Common myeloid progenitor, CD34-positive (primary cell): Measurements from ENCODE around the gene GPATCH8.
"Not testable (repeated sequence)": the region's sequence is repeated elsewhere in the genome, so short reads cannot be mapped to it uniquely, and the experiment has no call there.

Experiments used
- CTCF ChIA-PET: fragments of 350-600 bp; sonication (Branson Sonifier 250); formaldehyde crosslinking; loops from one replicate; lab custom pipeline; 2021; ENCODE audit warnings: antibody characterized with exemption; lab: Charles Lee
- POLR2A ChIA-PET: fragments of 350-600 bp; sonication (Branson Sonifier 250); formaldehyde crosslinking; loops from one replicate; lab custom pipeline; 2021; ENCODE audit warnings: antibody characterized with exemption; lab: Charles Lee
- DNase-seq, 3 donors: peaks; one replicate each; pipeline versions ENCODE4 v3.0.0 to v3.0.0-alpha.2; 2013
- H3K27ac ChIP-seq, 2 experiments: 1 replicate in 1 of 2; 2 replicates in 1 of 2; pipeline ENCODE4 v1.7.0; 2013; ENCODE audit warnings: inconsistent platforms in 2 of 2, low read length in 2 of 2, mild to moderate bottlenecking in 2 of 2, low read depth in 1 of 2, moderate library complexity in 1 of 2; ENCODE audit not compliant: severe bottlenecking in 2 of 2, insufficient read depth in 1 of 2, poor library complexity in 1 of 2
- H3K27me3 ChIP-seq, 5 experiments: replicated peaks in 2 of 5; 1 replicate in 3 of 5; 2 replicates in 2 of 5; pipeline versions ENCODE4 v1.6.1 to v1.7.0; 2013; ENCODE audit warnings: low read length in 4 of 5, mild to moderate bottlenecking in 2 of 5, moderate library complexity in 2 of 5, inconsistent platforms in 1 of 5; ENCODE audit not compliant: insufficient read depth in 5 of 5, control insufficient read depth in 4 of 5
- H3K36me3 ChIP-seq, 4 experiments: 1 replicate in 2 of 4; 2 replicates in 2 of 4; pipeline versions ENCODE4 v1.6.1 to v1.7.0; 2013; ENCODE audit warnings: low read length in 3 of 4, control low read depth in 1 of 4, mild to moderate bottlenecking in 1 of 4; ENCODE audit not compliant: control insufficient read depth in 4 of 4, insufficient read depth in 4 of 4
- H3K4me1 ChIP-seq, 4 experiments: 1 replicate in 3 of 4; 2 replicates in 1 of 4; pipeline versions ENCODE4 v1.6.1 to v1.7.1; 2013; ENCODE audit warnings: low read length in 3 of 4, mild to moderate bottlenecking in 3 of 4, control low read depth in 1 of 4, inconsistent platforms in 1 of 4, moderate library complexity in 1 of 4; ENCODE audit not compliant: control insufficient read depth in 4 of 4, insufficient read depth in 4 of 4; ENCODE audit errors: control extremely low read depth in 1 of 4
- H3K4me3 ChIP-seq, 7 experiments: 1 replicate in 4 of 7; 2 replicates in 3 of 7; pipeline versions ENCODE4 v1.5.1 to v1.7.0; 2013; ENCODE audit warnings: mild to moderate bottlenecking in 7 of 7, low read length in 6 of 7, moderate library complexity in 6 of 7, inconsistent platforms in 2 of 7, low read depth in 2 of 7, control low read depth in 1 of 7; ENCODE audit not compliant: insufficient read depth in 4 of 7, control insufficient read depth in 1 of 7; ENCODE audit errors: extremely low read depth in 1 of 7
- H3K9me3 ChIP-seq, 5 experiments: 1 replicate in 4 of 5; 2 replicates in 1 of 5; pipeline versions ENCODE4 v1.6.1 to v1.7.1; 2013; ENCODE audit warnings: low read length in 4 of 5, mild to moderate bottlenecking in 2 of 5, inconsistent platforms in 1 of 5, low read depth in 1 of 5, moderate library complexity in 1 of 5; ENCODE audit not compliant: control insufficient read depth in 4 of 5, insufficient read depth in 2 of 5; ENCODE audit errors: control extremely low read depth in 1 of 5
- WGBS: methylation state at CpG from one replicate; pipeline ENCODE4 v1.1.5; 2013; ENCODE audit not compliant: insufficient coverage; 5-methylcytosine and 5-hydroxymethylcytosine counted together

The GPATCH8 gene

GRCh38 chr17:44539673-44540072, 36.5 kb upstream of the GPATCH8 start:
- Histone ChIP-seq H3K27ac (no peak overlapping the region), H3K9me3 (no peaks in the 10 kb centered on the region), H3K4me3 (no peak overlapping the region), H3K4me1 (peaks cover 0 to 17% (median 5%) of the 10 kb centered on the region in 4 experiments), H3K36me3 (no peaks in the 10 kb centered on the region), H3K27me3 (no peaks in the 10 kb centered on the region)
- 86% methylated on average over 9 of the region's 15 CpGs for WGBS
- ChIA-PET POLR2A (no interaction called here), CTCF (interaction anchor here (2.1 kb wide), 1 partner anchor 98 kb away, joined by 5 read pairs; no protein-coding TSS in a partner anchor)
- no peak for DNase-seq

DNA sequence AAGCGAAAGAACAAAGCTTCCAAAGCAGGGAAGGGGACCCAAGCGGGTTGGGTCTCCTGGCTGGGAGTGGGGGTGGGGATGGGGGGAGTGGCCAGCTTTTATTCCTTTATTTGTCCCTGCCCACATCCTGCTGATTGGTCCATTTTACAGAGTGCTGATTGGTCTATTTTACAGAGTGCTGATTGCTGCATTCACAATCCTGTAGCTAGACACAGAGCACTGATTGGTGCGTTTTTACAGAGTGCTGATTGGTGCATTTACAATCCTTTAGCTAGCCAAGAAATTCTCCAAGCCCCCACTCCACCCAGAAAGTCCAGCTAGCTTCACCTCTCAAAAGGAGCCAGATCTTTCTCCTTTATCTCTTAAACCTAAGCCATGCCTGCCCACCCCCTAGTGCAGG, 34.7 kb upstream of the GPATCH8 start:
- not testable (repeated sequence) for H3K27ac ChIP-seq, H3K4me3 ChIP-seq, H3K9me3 ChIP-seq, H3K36me3 ChIP-seq, H3K27me3 ChIP-seq, DNase-seq
- 100% methylated on average over 3 of the region's 3 CpGs for WGBS
- peaks cover 0 to 17% (median 5%) of the 10 kb centered on the region in 4 experiments for H3K4me1 ChIP-seq
- POLR2A ChIA-PET, result interaction anchor here (0.5 kb wide), 1 partner anchor 9 kb away, joined by 3 read pairs; no protein-coding TSS in a partner anchor
- CTCF ChIA-PET, result interaction anchor here (0.7 kb wide), 1 partner anchor 405 kb away, joined by 3 read pairs; no protein-coding TSS in a partner anchor

DNA sequence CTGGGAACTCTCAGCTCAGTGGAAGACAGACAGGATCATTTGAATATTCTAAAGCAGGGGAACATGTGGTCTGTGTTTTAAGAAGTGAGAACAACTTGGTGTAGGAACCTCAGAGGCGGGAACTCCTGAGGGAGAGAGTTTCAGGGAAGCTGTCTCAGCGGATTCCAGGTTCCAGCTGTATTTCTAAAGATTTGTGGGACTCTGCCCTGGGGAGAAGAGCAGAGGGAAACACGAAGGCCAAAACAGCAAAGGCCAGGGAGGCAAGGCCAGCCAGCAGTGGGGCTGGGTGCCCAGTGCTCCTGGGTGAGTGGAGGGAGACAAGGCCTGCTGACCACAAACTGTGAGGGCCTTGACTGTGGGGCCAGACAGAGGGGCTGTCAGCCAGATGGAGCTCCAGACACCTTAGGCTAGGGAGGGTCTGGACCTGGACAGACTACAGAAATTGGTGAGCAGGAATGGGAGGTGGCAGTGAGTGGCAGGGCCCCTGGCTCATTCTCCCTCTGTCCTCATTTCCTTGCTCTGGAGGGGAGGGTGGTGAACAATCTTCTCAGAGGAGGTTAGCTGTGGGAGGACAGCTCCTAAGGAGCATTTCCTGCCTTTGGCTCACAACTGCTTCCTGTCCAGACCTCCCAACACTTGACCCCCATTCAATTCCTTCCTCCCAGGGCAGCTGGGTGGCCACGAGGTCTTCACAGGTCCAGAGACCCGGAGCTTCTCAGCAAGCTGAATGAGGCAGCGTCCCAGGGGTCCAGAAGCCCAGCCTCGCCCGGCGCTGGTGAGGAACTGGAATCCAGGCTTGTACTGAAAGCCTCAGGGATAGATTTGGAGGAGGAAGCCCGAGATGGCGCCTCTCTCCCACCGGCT, 33.1 kb upstream of the GPATCH8 start:
- POLR2A ChIA-PET, result no interaction called here
- H3K9me3 ChIP-seq, result no peaks in the 10 kb centered on the region
- H3K4me3 ChIP-seq, result no peak overlapping the region
- H3K4me1 ChIP-seq, result peaks cover 0 to 10% (median 0%) of the 10 kb centered on the region in 4 experiments
- WGBS, result 86% methylated on average over 8 of the region's 12 CpGs
- CTCF ChIA-PET, result interaction anchor here (0.8 to 6.8 kb wide), 8 partner anchors 11 to 328 kb away, joined by 3 to 59 read pairs (median 4); no protein-coding TSS in a partner anchor
- H3K27me3 ChIP-seq, result no peaks in the 10 kb centered on the region
- no peak overlapping the region for H3K27ac ChIP-seq
- H3K36me3 ChIP-seq, result no peaks in the 10 kb centered on the region
- no peak for DNase-seq

GRCh38 chr17:44533533-44534246, 30.5 kb upstream of the GPATCH8 start:
- ChIA-PET CTCF (interaction anchor here (0.8 to 6.8 kb wide), 22 partner anchors 11 to 330 kb away, joined by 3 to 59 read pairs (median 3); no protein-coding TSS in a partner anchor), POLR2A (no interaction called here)
- Histone ChIP-seq H3K36me3 (no peaks in the 10 kb centered on the region), H3K4me1 (peaks cover 0 to 10% (median 0%) of the 10 kb centered on the region in 4 experiments), H3K9me3 (no peaks in the 10 kb centered on the region), H3K4me3 (no peak overlapping the region), H3K27ac (no peak overlapping the region), H3K27me3 (no peaks in the 10 kb centered on the region)
- DNase-seq, result peak; percentile 81 to 87 (median 82)
- WGBS, result 43% methylated on average over 20 of the region's 21 CpGs

DNA sequence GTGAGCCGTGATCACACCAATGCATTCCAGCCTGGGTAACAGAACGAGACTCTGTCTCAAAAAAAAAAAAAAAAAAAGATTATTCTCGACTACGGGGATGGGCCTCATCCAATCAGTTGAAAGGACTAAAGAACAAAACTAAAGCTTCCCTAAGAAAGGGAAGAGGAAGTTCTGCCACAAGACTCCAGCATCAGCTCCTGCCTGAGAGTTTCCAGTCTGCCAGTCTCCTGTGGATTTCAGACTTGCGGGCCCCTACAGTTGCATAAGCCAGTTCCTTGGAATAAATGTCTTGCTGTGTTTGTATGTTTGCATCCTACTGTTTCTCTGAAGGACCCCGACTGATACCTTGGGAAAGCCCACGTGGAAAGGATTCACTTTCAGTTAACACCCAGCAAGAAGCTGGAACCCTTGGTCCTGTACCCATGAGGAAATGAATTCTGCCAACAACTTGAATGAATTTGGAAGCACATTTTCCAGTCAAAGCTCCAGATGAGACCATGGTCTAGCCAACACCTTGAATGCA, 27.8 kb upstream of the GPATCH8 start:
- no peak overlapping the region for H3K27ac ChIP-seq
- peaks cover 0 to 6% (median 2%) of the 10 kb centered on the region in 5 experiments for H3K9me3 ChIP-seq
- no peaks in the 10 kb centered on the region for H3K36me3 ChIP-seq
- H3K4me3 ChIP-seq, result no peak overlapping the region
- peaks cover 0 to under 1% (median 0%) of the 10 kb centered on the region in 4 experiments for H3K4me1 ChIP-seq
- POLR2A ChIA-PET, result interaction anchor here (0.6 kb wide), 1 partner anchor 336 kb away, joined by 6 read pairs; no protein-coding TSS in a partner anchor
- DNase-seq, result no peak
- no peaks in the 10 kb centered on the region for H3K27me3 ChIP-seq
- CTCF ChIA-PET, result interaction anchor here (0.7 to 6.8 kb wide), 9 partner anchors 10 to 124 kb away, joined by 3 to 59 read pairs (median 5); no protein-coding TSS in a partner anchor
- WGBS, result 74% methylated on average over 3 of the region's 7 CpGs

DNA sequence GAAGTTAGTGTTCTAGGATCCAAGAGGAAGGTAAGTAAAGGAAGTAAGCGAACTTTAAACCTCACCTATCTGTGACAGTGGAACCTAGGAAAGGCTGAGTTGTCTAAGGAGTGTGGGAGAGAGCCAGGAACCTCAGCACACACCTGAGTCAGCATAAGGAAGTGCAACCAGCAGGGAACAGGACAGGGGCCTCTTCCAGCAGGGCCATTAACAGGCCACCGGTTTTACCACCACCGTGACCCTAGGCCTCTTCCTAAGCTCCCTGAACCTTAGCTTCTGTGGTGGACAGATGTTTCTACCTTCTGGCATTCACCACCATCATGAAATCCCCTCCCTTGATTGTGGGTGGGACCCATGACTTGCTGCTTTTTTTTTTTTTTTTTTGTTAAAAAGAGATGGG, 26.7 kb upstream of the GPATCH8 start:
- no peaks in the 10 kb centered on the region for H3K36me3 ChIP-seq
- CTCF ChIA-PET, result interaction anchor here (1.1 to 1.6 kb wide), 2 partner anchors 12 to 79 kb away, joined by 5 read pairs; no protein-coding TSS in a partner anchor
- H3K27me3 ChIP-seq, result no peaks in the 10 kb centered on the region
- H3K4me3 ChIP-seq, result no peak overlapping the region
- H3K9me3 ChIP-seq, result peaks cover 0 to 6% (median 2%) of the 10 kb centered on the region in 5 experiments
- no peak overlapping the region for H3K27ac ChIP-seq
- POLR2A ChIA-PET, result no interaction called here
- WGBS, result 65% methylated on average over 3 of the region's 3 CpGs
- no peaks in the 10 kb centered on the region for H3K4me1 ChIP-seq
- no peak for DNase-seq
